Muscle layer of colon (tissue), 2 donors: Measurements from ENCODE around the gene PSMD6.

ENCODE experiments used
- H3K27ac ChIP-seq: one replicate; pipeline ENCODE4 v1.7.0; 2013; ENCODE audit warnings: low read depth, mild to moderate bottlenecking, low read length, moderate library complexity
- H3K27me3 ChIP-seq, 2 donors: one replicate each; pipeline ENCODE4 v1.7.0; 2013; ENCODE audit warnings: low read length in 2 of 2, mild to moderate bottlenecking in 2 of 2; ENCODE audit not compliant: insufficient read depth in 2 of 2, control insufficient read depth in 1 of 2
- H3K36me3 ChIP-seq: one replicate; pipeline ENCODE4 v1.7.0; 2013; ENCODE audit warnings: mild to moderate bottlenecking, low read length; ENCODE audit not compliant: insufficient read depth
- H3K4me1 ChIP-seq: one replicate; pipeline ENCODE4 v1.7.0; 2013; ENCODE audit warnings: mild to moderate bottlenecking, low read length; ENCODE audit not compliant: insufficient read depth
- H3K4me3 ChIP-seq, 2 donors: one replicate each; pipeline ENCODE4 v1.7.0; 2013; ENCODE audit warnings: low read length in 2 of 2, low read depth in 1 of 2, mild to moderate bottlenecking in 1 of 2, moderate library complexity in 1 of 2
- H3K9ac ChIP-seq: one replicate; pipeline ENCODE4 v1.7.0; 2013; ENCODE audit warnings: low read length
- H3K9me3 ChIP-seq: one replicate; pipeline ENCODE4 v1.7.0; 2013; ENCODE audit warnings: mild to moderate bottlenecking, low read length
- donor health status: abdominal sarcoma.
- donor health status: Adenocarcinoma of cecum.

Gene PSMD6

GRCh38 chr3:64039981-64040733, 16.9 kb upstream of the PSMD6 start:
- no peak overlapping the region for H3K4me3 ChIP-seq
- H3K4me1 ChIP-seq: no peaks in the 10 kb centered on the region
- no peaks in the 10 kb centered on the region for H3K36me3 ChIP-seq
- H3K9ac ChIP-seq: no peak overlapping the region
- no peaks in the 10 kb centered on the region for H3K9me3 ChIP-seq
- H3K27ac ChIP-seq: no peak overlapping the region
- H3K27me3 ChIP-seq: no peaks in the 10 kb centered on the region

GRCh38 chr3:64039332-64039731, 16.0 kb upstream of the PSMD6 start:
- H3K4me3 ChIP-seq: no peak overlapping the region
- H3K27me3 ChIP-seq: no peaks in the 10 kb centered on the region
- H3K4me1 ChIP-seq: no peaks in the 10 kb centered on the region
- H3K9me3 ChIP-seq: no peaks in the 10 kb centered on the region
- no peak overlapping the region for H3K27ac ChIP-seq
- H3K9ac ChIP-seq: no peak overlapping the region
- no peaks in the 10 kb centered on the region for H3K36me3 ChIP-seq

GRCh38 chr3:64038253-64038767, 15.0 kb upstream of the PSMD6 start:
- Histone ChIP-seq H3K9me3 (no peaks in the 10 kb centered on the region), H3K4me3 (no peak overlapping the region), H3K27ac (no peak overlapping the region), H3K9ac (no peak overlapping the region), H3K27me3 (no peaks in the 10 kb centered on the region), H3K36me3 (no peaks in the 10 kb centered on the region), H3K4me1 (no peaks in the 10 kb centered on the region)

GRCh38 chr3:64037084-64037483, 13.8 kb upstream of the PSMD6 start:
- no peaks in the 10 kb centered on the region for H3K27me3 ChIP-seq
- H3K27ac ChIP-seq: no peak overlapping the region
- no peak overlapping the region for H3K4me3 ChIP-seq
- H3K9ac ChIP-seq: no peak overlapping the region
- no peaks in the 10 kb centered on the region for H3K9me3 ChIP-seq
- no peaks in the 10 kb centered on the region for H3K4me1 ChIP-seq
- no peaks in the 10 kb centered on the region for H3K36me3 ChIP-seq

- H3K27ac ChIP-seq: no peak overlapping the region
- H3K36me3 ChIP-seq: no peaks in the 10 kb centered on the region
- no peak overlapping the region for H3K4me3 ChIP-seq
Observed at GRCh38 chr3:64033069-64033468, 9.8 kb upstream of the PSMD6 start.

GRCh38 chr3:64031540-64032508, 8.5 kb upstream of the PSMD6 start:
- H3K27ac ChIP-seq: no peak overlapping the region
- H3K9me3 ChIP-seq: no peaks in the 10 kb centered on the region
- no peak overlapping the region for H3K4me3 ChIP-seq

More at GRCh38 chr3:64033069-64033468, 9.8 kb upstream of the PSMD6 start:
- Histone ChIP-seq H3K27me3 (no peaks in the 10 kb centered on the region), H3K9ac (no peak overlapping the region), H3K4me1 (peaks cover 9% of the 10 kb centered on the region), H3K9me3 (no peaks in the 10 kb centered on the region)

GRCh38 chr3:64030741-64031140, 7.4 kb upstream of the PSMD6 start:
- Histone ChIP-seq H3K27ac (no peak overlapping the region), H3K4me3 (peak overlapping the region in 1 of 2 donors; percentile 49), H3K9ac (no peak overlapping the region), H3K27me3 (no peaks in the 10 kb centered on the region), H3K36me3 (no peaks in the 10 kb centered on the region), H3K4me1 (peaks cover 9% of the 10 kb centered on the region), H3K9me3 (no peaks in the 10 kb centered on the region)

More at GRCh38 chr3:64031540-64032508, 8.5 kb upstream of the PSMD6 start:
- Histone ChIP-seq H3K36me3 (no peaks in the 10 kb centered on the region), H3K9ac (no peak overlapping the region), H3K4me1 (peaks cover 9% of the 10 kb centered on the region), H3K27me3 (no peaks in the 10 kb centered on the region)

GRCh38 chr3:64029287-64029686, 6.0 kb upstream of the PSMD6 start:
- no peak overlapping the region for H3K27ac ChIP-seq
- peaks cover 9% of the 10 kb centered on the region for H3K4me1 ChIP-seq
- no peaks in the 10 kb centered on the region for H3K9me3 ChIP-seq
- H3K36me3 ChIP-seq: no peaks in the 10 kb centered on the region
- no peak overlapping the region for H3K4me3 ChIP-seq
- no peak overlapping the region for H3K9ac ChIP-seq
- no peaks in the 10 kb centered on the region for H3K27me3 ChIP-seq

GRCh38 chr3:64028754-64029153, 5.5 kb upstream of the PSMD6 start:
- no peak overlapping the region for H3K4me3 ChIP-seq
- H3K36me3 ChIP-seq: no peaks in the 10 kb centered on the region
- no peaks in the 10 kb centered on the region for H3K9me3 ChIP-seq
- H3K9ac ChIP-seq: no peak overlapping the region
- no peaks in the 10 kb centered on the region for H3K27me3 ChIP-seq
- no peak overlapping the region for H3K27ac ChIP-seq
- H3K4me1 ChIP-seq: peaks cover 10% of the 10 kb centered on the region

GRCh38 chr3:64027658-64028057, 4.4 kb upstream of the PSMD6 start:
- no peak overlapping the region for H3K4me3 ChIP-seq
- H3K27ac ChIP-seq: no peak overlapping the region
- H3K4me1 ChIP-seq: peaks cover 14% of the 10 kb centered on the region
- H3K27me3 ChIP-seq: no peaks in the 10 kb centered on the region
- H3K9me3 ChIP-seq: no peaks in the 10 kb centered on the region
- H3K9ac ChIP-seq: no peak overlapping the region
- no peaks in the 10 kb centered on the region for H3K36me3 ChIP-seq

- no peak overlapping the region for H3K27ac ChIP-seq
- no peaks in the 10 kb centered on the region for H3K9me3 ChIP-seq
- no peak overlapping the region for H3K9ac ChIP-seq
- peaks cover 6% of the 10 kb centered on the region for H3K36me3 ChIP-seq
- peaks cover 27% of the 10 kb centered on the region for H3K4me1 ChIP-seq
- no peaks in the 10 kb centered on the region for H3K27me3 ChIP-seq
- H3K4me3 ChIP-seq: no peak overlapping the region
Observed at GRCh38 chr3:64026346-64026745, 3.1 kb upstream of the PSMD6 start.
